HG03460 (cell line): Measurements from ENCODE around the gene MYL11.
A peak's percentile ranks its signal among the peaks of the same experiment; 100 is the strongest.

Experiments used
- ATAC-seq: cut with Tn5 transposase; IDR thresholded peaks from one replicate; pipeline ENCODE4 v1.9.1; 2021; ENCODE audit not compliant: unreplicated experiment

MYL11 gene

DNA sequence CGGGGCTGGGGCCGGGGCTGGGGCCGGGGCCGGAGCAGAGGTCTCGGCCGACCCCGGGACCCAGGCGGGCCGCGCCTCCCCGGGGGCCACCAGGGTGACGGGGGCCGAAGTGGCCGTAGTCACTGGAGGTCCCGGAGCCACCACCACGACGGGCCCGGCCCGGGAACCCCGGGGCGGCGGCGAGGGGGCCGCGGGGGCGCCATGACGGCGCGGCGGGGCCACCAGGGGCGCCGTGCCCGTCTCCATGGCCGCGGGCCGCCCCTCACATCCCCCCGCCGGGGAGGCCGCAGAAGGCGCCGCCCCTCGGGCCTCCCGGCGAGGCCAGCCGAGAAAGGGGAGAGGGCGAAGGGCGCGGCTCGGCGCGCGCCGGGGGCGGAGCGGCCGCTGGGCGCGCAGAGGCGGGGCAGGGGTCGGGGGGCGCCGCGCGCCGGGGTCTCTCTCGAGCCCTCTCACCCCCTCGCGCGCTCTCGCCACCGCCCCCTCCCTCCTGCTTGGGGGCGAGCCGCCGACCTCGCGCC lies 4.6 kb upstream of the MYL11 start:
- ATAC-seq, result peak; percentile 5

GRCh38 chr16:30370456-30371247 lies 4.0 kb upstream of the MYL11 start, which contains the start of gene TBC1D10B:
TBC1D10B (minus strand) TSS chr16:30370494; CDS start chr16:30370183, 311 bp downstream.
- peak; percentile 74 for ATAC-seq

DNA sequence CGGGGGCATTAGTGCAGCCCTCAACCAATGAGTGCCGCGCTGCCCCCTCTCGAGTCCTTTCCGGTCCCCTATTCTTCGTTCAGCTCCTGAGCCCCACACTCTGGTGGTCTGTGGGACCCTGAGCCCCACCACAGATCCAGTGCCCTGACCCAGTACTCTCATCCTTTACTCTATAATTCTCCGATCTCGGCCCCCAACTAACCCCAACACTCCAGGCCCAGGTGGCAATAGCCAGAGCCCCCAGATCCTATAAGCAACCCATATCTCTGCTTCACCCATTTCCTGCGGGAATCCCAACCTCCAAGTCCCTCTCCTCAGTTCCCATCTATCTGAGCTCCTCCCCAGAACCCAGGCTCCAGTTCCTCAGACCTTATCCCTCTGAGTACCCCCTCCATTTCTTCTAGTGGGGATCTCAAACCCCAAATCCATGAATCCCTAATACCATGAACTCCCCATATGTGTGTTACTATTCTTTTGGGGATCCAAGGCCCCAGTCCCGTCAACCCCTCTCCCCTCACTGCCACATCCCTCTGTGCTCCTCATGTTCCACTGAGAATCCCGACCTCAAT lies 3.3 kb upstream of the MYL11 start:
- ATAC-seq, result no peak

- ATAC-seq, result no peak
Measured at GRCh38 chr16:30372038-30372712, 2.4 kb upstream of the MYL11 start.

DNA sequence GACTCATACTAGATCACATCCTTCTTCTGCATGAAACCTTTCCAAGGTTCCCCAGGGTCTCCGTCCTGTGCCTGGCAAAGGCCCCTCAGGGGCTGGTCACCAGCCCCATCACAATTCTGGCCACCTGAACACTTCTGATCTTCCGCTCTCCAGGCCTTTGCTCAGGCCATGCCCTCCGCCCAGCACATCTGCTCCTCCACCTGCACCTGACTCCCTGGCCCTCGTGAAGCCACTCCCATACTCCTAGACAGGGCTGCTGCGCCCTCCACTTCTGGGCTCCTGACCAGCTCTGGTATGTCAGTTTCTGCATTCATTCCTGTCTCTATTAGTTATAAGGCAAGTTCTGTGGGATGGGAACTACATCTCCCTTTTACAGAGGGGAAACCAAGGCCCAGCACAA lies 1.9 kb upstream of the MYL11 start:
- no peak for ATAC-seq

DNA sequence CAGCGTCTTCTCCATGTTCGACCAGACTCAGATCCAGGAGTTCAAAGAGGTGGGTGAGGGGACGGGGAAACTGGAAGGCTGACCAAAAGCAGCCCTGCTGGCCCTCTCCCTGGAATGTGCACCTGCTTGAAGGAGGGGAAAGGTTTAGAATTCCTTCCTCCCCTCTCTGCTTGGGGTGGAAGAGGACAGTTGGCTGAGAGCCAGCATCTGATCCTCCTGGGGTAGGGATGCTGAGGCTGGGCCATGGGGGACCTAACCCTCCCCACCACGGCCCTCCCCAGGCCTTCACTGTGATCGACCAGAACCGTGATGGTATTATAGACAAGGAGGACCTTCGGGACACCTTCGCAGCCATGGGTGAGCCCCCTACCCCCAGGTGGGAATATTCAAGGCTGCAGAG lies 1.3 kb downstream of the MYL11 start:
- ATAC-seq, result no peak

DNA sequence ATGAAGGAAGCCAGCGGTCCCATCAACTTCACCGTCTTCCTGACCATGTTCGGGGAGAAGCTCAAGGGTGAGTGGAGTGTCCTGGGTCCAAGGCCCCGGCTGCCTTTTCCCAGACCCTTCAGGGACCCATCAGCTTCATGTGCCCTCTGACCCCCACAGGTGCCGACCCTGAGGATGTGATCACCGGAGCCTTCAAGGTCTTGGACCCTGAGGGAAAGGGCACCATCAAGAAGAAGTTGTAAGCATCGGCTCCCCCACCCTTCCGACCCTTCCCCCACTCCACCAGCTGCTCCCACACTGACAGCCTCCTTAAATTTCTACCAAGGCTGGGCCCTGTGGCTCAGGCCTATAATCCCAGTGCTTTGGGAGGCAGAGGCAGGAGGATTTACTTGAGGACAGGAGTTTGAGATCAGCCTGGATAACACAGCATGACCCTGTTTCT lies 1.9 kb downstream of the MYL11 start:
- ATAC-seq, result no peak

DNA sequence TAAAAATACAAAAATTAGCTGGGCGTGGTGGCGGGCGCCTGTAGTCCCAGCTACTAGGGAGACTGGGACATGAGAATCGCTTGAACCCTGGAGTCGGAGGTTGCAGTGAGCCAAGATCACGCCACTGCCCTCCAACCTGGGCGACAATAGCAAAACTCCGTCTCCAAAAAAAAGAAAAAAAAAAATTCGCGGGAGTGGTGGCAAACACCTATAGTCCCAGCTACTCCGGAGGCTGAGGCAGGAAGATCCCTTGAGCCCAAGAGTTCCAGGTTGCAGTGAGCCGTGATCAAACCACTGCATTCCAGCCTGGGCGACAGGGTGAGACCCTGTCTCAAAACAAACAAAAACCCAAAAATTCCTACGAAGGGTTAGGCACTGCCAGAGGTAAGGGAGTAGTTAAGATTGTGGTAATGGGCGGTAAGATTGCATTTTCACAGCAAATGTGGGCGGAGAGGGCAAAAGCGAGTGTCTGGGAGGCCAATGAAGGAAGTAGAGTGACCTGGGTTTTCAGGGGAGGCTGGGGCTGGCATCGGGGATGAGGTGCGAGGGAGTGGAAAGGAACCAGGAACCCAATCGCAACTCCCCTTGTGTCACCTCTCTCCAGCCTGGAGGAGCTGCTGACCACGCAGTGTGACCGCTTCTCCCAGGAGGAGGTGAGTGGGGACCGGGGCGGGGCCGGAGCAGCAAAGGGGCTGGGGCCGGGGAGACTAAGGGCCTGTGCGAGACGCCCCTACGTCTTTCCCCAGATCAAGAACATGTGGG lies 2.6 kb downstream of the MYL11 start:
- no peak for ATAC-seq

GRCh38 chr16:30377812-30378235 lies 3.2 kb downstream of the MYL11 start:
- ATAC-seq, result peak; percentile 37

GRCh38 chr16:30378236-30379157 lies 3.9 kb downstream of the MYL11 start:
- peak; percentile 84 for ATAC-seq

DNA sequence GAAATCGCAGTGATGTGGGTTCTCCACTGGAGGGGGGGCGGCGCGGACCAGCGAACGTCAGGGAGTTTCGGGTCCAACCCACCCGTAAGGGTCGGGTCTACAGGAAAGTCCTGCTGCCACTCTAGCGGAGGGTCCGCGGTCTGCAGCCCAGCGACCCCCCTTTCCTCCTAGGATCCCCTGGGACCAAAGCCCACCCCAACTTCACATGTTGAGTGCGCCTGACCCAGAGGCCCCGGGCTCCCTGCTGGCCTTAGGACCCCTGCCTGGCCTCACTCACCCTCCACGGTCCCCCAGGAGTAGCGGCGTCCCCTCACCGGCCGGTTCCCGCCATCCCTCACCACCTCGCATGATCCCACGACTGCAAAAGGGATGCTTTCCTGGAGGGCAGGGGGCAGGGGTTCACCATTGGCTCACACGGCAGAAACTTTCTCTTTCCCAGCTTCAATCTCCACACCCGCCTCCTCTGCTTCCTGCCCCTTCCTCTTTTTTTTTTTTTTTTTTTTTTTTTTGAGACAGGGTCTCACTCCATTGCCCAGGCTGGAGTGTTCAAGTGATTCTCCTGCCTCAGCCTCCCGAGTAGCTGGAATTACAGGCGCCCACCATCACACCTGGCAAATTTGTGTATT lies 4.7 kb downstream of the MYL11 start:
- no peak for ATAC-seq

GRCh38 chr16:30380072-30380802 lies 5.6 kb downstream of the MYL11 start:
- no peak for ATAC-seq

DNA sequence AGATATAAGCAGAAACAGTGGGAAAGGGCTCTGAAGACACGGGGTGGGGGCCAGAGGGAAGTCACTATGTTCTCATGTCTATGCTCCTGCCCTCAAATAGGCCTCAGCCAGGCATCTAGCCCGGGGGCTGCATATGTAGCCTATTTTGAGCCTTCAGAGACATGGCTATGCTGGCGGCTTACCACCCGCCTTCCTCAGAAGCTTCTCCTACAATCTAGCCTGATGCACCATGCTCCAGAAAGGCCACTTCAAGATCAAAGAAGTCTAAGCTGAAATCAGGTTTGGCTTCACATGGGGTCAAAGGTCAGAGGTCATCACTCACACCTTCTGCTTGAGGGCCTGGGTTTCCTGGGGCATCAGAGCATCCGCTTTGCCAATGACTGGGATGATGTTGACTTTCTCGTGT lies 6.2 kb downstream of the MYL11 start:
- no peak for ATAC-seq

GRCh38 chr16:30381291-30382041 lies 6.9 kb downstream of the MYL11 start:
- no peak for ATAC-seq

GRCh38 chr16:30382111-30382881 lies 7.7 kb downstream of the MYL11 start, which contains the start of gene SEPTIN1:
SEPTIN1 (minus strand) TSS chr16:30382561; CDS start chr16:30382542, 19 bp downstream.
- no peak for ATAC-seq

- ATAC-seq, result no peak
Measured at GRCh38 chr16:30383521-30383920, 8.9 kb downstream of the MYL11 start.

DNA sequence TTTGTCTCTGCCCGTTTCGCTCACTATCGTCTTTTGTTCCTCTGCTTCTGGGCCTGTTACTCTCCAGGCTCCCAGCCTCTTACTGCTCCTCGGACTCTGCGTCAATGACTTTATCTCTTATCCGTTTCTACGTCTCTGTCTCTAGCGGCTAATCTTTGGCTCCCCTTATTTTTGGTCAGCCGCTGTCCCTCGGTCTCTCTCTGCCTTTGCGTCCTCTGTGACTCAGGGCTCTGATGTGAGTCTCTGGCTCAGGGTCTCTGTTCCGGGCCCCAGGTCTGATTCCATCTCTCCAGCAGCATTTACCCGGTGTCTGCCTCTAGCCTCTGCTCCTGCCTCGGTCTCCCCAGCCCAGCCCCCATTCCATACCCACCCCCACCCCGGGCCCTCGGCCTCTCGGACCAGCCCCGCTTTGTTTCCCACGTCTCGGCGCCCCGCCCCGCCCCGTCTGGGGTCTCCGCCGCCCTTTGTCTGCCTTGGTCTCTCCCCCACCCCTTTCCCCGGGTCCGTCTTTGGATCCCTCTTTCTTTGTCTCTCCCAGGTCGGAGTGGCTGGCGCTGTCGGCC lies 20.1 kb downstream of the MYL11 start:
- ATAC-seq, result no peak
